Measurements from ENCODE around the gene PAXX. TPM values are rescaled to one million over a fixed set of nuclear protein-coding genes. Genes with fewer than 3 reads are reported as not detected.

The PAXX gene
- total RNA-seq, 2 experiments from 2014 or later: 60.5 to 61.8 TPM

GRCh38 chr9:137025517-137025966 is 33.3 kb downstream of the PAXX start:
- H3K36me3 Mint-ChIP-seq (ENCODE audit: low read depth): no peaks in the 10 kb centered on the region
- ATAC-seq (no peak), DNase-seq (no peak)
- H3K4me1 Mint-ChIP-seq (ENCODE audit: low read depth): peaks cover 24% of the 10 kb centered on the region
- no peak overlapping the region for H3K4me3 Mint-ChIP-seq
- no peak overlapping the region for H3K27ac Mint-ChIP-seq
- H3K27me3 Mint-ChIP-seq: no peaks in the 10 kb centered on the region
- intact Hi-C loops (cut with micrococcal nuclease): no loop called here
- ChIA-PET POLR2A (interaction anchor here (0.5 to 2.3 kb wide), 4 partner anchors 8 to 205 kb away, joined by 3 to 9 read pairs (median 4); no protein-coding TSS in a partner anchor), CTCF (interaction anchor here (0.7 to 8.3 kb wide), 3 partner anchors 10 to 42 kb away, joined by 3 to 109 read pairs (median 42); partner anchors contain the start of genes PAXX and SAPCD2)
- H3K9me3 Mint-ChIP-seq: no peaks in the 10 kb centered on the region
- no peak for TF ChIP-seq CTCF (IDR thresholded peaks at IDR 0.05)

- Mint-ChIP-seq H3K4me1 (ENCODE audit: low read depth) (peaks cover 30% of the 10 kb centered on the region), H3K27ac (no peak overlapping the region), H3K9me3 (no peaks in the 10 kb centered on the region), H3K36me3 (ENCODE audit: low read depth) (no peaks in the 10 kb centered on the region), H3K4me3 (no peak overlapping the region), H3K27me3 (no peaks in the 10 kb centered on the region)
- intact Hi-C loops (cut with micrococcal nuclease): no loop called here
- ATAC-seq: no peak
- ChIA-PET CTCF (interaction anchor here (0.7 to 8.3 kb wide), 6 partner anchors 9 to 78 kb away, joined by 3 to 109 read pairs (median 21); partner anchors contain the start of genes NPDC1 and SAPCD2), POLR2A (interaction anchor here (0.6 to 2.3 kb wide), 5 partner anchors 8 to 27 kb away, joined by 3 to 9 read pairs (median 3); partner anchors contain the start of gene ENTPD2)
- TF ChIP-seq CTCF (IDR thresholded peaks at IDR 0.05): no peak
- no peak for DNase-seq
Observed at GRCh38 chr9:137026384-137026783, 34.2 kb downstream of the PAXX start.

- ChIA-PET POLR2A (interaction anchor here (0.6 to 2.3 kb wide), 5 partner anchors 9 to 236 kb away, joined by 3 to 9 read pairs (median 3); partner anchors contain the start of genes ENTPD2 and TMEM141), CTCF (interaction anchor here (0.6 to 8.3 kb wide), 10 partner anchors 9 to 185 kb away, joined by 3 to 109 read pairs (median 5); partner anchors contain the start of genes AJM1, NPDC1, PAXX and SAPCD2)
- H3K4me1 Mint-ChIP-seq (ENCODE audit: low read depth): peaks cover 32% of the 10 kb centered on the region
- H3K4me3 Mint-ChIP-seq: peak overlapping the region; percentile 72
- DNase-seq: no peak
- H3K27me3 Mint-ChIP-seq: no peaks in the 10 kb centered on the region
- no peaks in the 10 kb centered on the region for H3K36me3 Mint-ChIP-seq (ENCODE audit: low read depth)
- intact Hi-C loops (cut with micrococcal nuclease): no loop called here
- no peak overlapping the region for H3K27ac Mint-ChIP-seq
- no peak for TF ChIP-seq CTCF (IDR thresholded peaks at IDR 0.05)
- ATAC-seq: no peak
- H3K9me3 Mint-ChIP-seq: no peaks in the 10 kb centered on the region
Observed at GRCh38 chr9:137026828-137027227, 34.6 kb downstream of the PAXX start.

GRCh38 chr9:137027369-137028262 is 35.4 kb downstream of the PAXX start, which contains the start of gene ABCA2:
Gene ABCA2 (minus strand): TSS chr9:137028237. CDS start chr9:137028140, 97 bp downstream.
- Mint-ChIP-seq H3K9me3 (no peaks in the 10 kb centered on the region), H3K4me1 (ENCODE audit: low read depth) (peaks cover 39% of the 10 kb centered on the region), H3K36me3 (ENCODE audit: low read depth) (no peaks in the 10 kb centered on the region), H3K27me3 (no peaks in the 10 kb centered on the region), H3K4me3 (peak within 1 kb of the TSS; percentile 72), H3K27ac (peak within 1 kb of the TSS; percentile 25)
- CTCF ChIA-PET: interaction anchor here (0.6 to 8.3 kb wide), 15 partner anchors 8 to 186 kb away, joined by 3 to 109 read pairs (median 13); partner anchors contain the start of genes AJM1, CLIC3, MAN1B1 and NPDC1
- ATAC-seq: no peak
- TF ChIP-seq CTCF (IDR thresholded peaks at IDR 0.05): no peak
- POLR2A ChIA-PET: interaction anchor here (0.6 to 2.3 kb wide), 5 partner anchors 8 to 237 kb away, joined by 3 to 9 read pairs (median 3); partner anchors contain the start of genes ENTPD2 and TMEM141
- intact Hi-C loops (cut with micrococcal nuclease): no loop called here
- no peak for DNase-seq
